Osteoblast (primary cell): Measurements from ENCODE around the gene TET1. TPM values are rescaled to one million over a fixed set of nuclear protein-coding genes. Genes with fewer than 3 reads are reported as not detected.

ENCODE experiments used
- DNase-seq: peaks from one replicate; pipeline ENCODE4 v3.0.0; 2011; ENCODE audit warnings: low spot score, mixed read lengths; ENCODE audit not compliant: insufficient read length; ENCODE audit errors: missing footprints
- H2AFZ ChIP-seq: 2 replicates; pipeline ENCODE4 v1.6.0; 2011; ENCODE audit warnings: mild to moderate bottlenecking, low read length
- H3K27ac ChIP-seq: 2 replicates; pipeline ENCODE4 v1.5.1; 2011; ENCODE audit warnings: mild to moderate bottlenecking, low read depth, low read length, moderate library complexity
- H3K27me3 ChIP-seq: 2 replicates; pipeline ENCODE4 v1.6.0; 2012; ENCODE audit warnings: mild to moderate bottlenecking, control low read depth, inconsistent platforms, low read length, moderate library complexity; ENCODE audit not compliant: insufficient read depth
- H3K36me3 ChIP-seq: 2 replicates; pipeline ENCODE4 v1.5.1; 2011; ENCODE audit warnings: mild to moderate bottlenecking, low read length, control low read depth, moderate library complexity; ENCODE audit not compliant: insufficient read depth
- H3K4me1 ChIP-seq: 2 replicates; pipeline ENCODE4 v1.5.1; 2011; ENCODE audit warnings: mild to moderate bottlenecking, low read length, control low read depth, moderate library complexity; ENCODE audit not compliant: insufficient read depth
- H3K4me2 ChIP-seq: 2 replicates; pipeline ENCODE4 v1.6.0; 2011; ENCODE audit warnings: mild to moderate bottlenecking, low read length; ENCODE audit not compliant: insufficient read depth
- H3K4me3 ChIP-seq: fragments of 200-600 bp; sonication (generic); 3 replicates; pipeline ENCODE4 v1.5.1; 2012; ENCODE audit warnings: mild to moderate bottlenecking, low read length, inconsistent platforms; ENCODE audit not compliant: insufficient read depth
- H3K79me2 ChIP-seq: 2 replicates; pipeline ENCODE4 v1.6.0; 2012; ENCODE audit warnings: mild to moderate bottlenecking, low read length, control low read depth, inconsistent platforms; ENCODE audit not compliant: insufficient read depth
- H3K9me3 ChIP-seq: 2 replicates; pipeline ENCODE4 v1.5.1; 2011; ENCODE audit warnings: low read depth, low read length, control low read depth
- H4K20me1 ChIP-seq: 2 replicates; pipeline ENCODE4 v1.6.0; 2012; ENCODE audit warnings: mild to moderate bottlenecking, low read length, control low read depth; ENCODE audit not compliant: insufficient read depth
- CTCF ChIP-seq: IDR thresholded peaks from 2 replicates; pipeline ENCODE4 v1.5.1; 2011; ENCODE audit warnings: mild to moderate bottlenecking, low read depth, low read length, moderate library complexity; ENCODE audit errors: extremely low read depth
- total RNA-seq: library from RNA; depleted of rRNA; stranded (reverse); fragments of >200 nt; gene quantifications from 2 replicates; pipeline ENCODE4 v1.2.3, GENCODE V29; 2012

TET1 gene
- total RNA-seq, 1 donor = 4.0 TPM

- no peaks in the 10 kb centered on the region for H3K36me3 ChIP-seq
- H3K79me2 ChIP-seq = peaks cover 34% of the 10 kb centered on the region
- TF ChIP-seq CTCF = no peak
- no peaks in the 10 kb centered on the region for H3K9me3 ChIP-seq
- H4K20me1 ChIP-seq = no peaks in the 10 kb centered on the region
- H3K27ac ChIP-seq = peak overlapping the region; percentile 88
- H3K4me3 ChIP-seq = peak overlapping the region; percentile 100
- H3K4me2 ChIP-seq = peak overlapping the region; percentile 99
- H3K27me3 ChIP-seq = no peaks in the 10 kb centered on the region
- H2AFZ ChIP-seq = peak overlapping the region; percentile 95
- peak; percentile 58 for DNase-seq
- peaks cover 4% of the 10 kb centered on the region for H3K4me1 ChIP-seq
Observed at GRCh38 chr10:68526634-68527307, 33.4 kb upstream of the TET1 start.

GRCh38 chr10:68536973-68537372 lies 23.2 kb upstream of the TET1 start:
- no peaks in the 10 kb centered on the region for H4K20me1 ChIP-seq
- no peak overlapping the region for H2AFZ ChIP-seq
- TF ChIP-seq CTCF = no peak
- no peak overlapping the region for H3K4me2 ChIP-seq
- H3K4me3 ChIP-seq = no peak overlapping the region
- no peaks in the 10 kb centered on the region for H3K79me2 ChIP-seq
- no peak overlapping the region for H3K27ac ChIP-seq
- DNase-seq = no peak
- H3K4me1 ChIP-seq = no peaks in the 10 kb centered on the region
- no peaks in the 10 kb centered on the region for H3K36me3 ChIP-seq
- H3K27me3 ChIP-seq = no peaks in the 10 kb centered on the region
- H3K9me3 ChIP-seq = no peaks in the 10 kb centered on the region

GRCh38 chr10:68537796-68538195 lies 22.3 kb upstream of the TET1 start:
- H3K4me1 ChIP-seq = peaks cover 5% of the 10 kb centered on the region
- no peaks in the 10 kb centered on the region for H3K36me3 ChIP-seq

More at GRCh38 chr10:68537796-68538195, 22.3 kb upstream of the TET1 start:
- no peak overlapping the region for H2AFZ ChIP-seq
- H3K9me3 ChIP-seq = no peaks in the 10 kb centered on the region
- no peaks in the 10 kb centered on the region for H4K20me1 ChIP-seq
- no peaks in the 10 kb centered on the region for H3K27me3 ChIP-seq
- TF ChIP-seq CTCF = no peak
- no peak overlapping the region for H3K27ac ChIP-seq
- H3K79me2 ChIP-seq = no peaks in the 10 kb centered on the region
- no peak overlapping the region for H3K4me2 ChIP-seq
- no peak for DNase-seq
- H3K4me3 ChIP-seq = no peak overlapping the region
